ENCODE data around the gene KCND3.
A peak's percentile ranks its signal among the peaks of the same experiment; 100 is the strongest.

KCND3 gene

GRCh38 chr1:111923766-111924165 is 65.7 kb downstream of the KCND3 start:
- H3K27me3 ChIP-seq, result no peaks in the 10 kb centered on the region
- TF ChIP-seq Cebpa-rat (IDR thresholded peaks at IDR 0.05), result no peak
- no peaks in the 10 kb centered on the region for H3K9me3 ChIP-seq
- peaks cover 8% of the 10 kb centered on the region for H3K4me1 ChIP-seq
- H3K36me3 ChIP-seq, result no peaks in the 10 kb centered on the region
- no peak overlapping the region for H3K9ac ChIP-seq
- no peak overlapping the region for H3K4me2 ChIP-seq
- H4K20me1 ChIP-seq, result no peaks in the 10 kb centered on the region; the same call in 1 of the 2 replicates
- no peak overlapping the region for H3K27ac ChIP-seq
- H3K4me3 ChIP-seq, result no peak overlapping the region

GRCh38 chr1:111921948-111922347 is 67.5 kb downstream of the KCND3 start:
- H3K4me3 ChIP-seq, result no peak overlapping the region
- no peak overlapping the region for H3K4me2 ChIP-seq
- no peaks in the 10 kb centered on the region; the same call in 1 of the 2 replicates for H4K20me1 ChIP-seq
- peaks cover 8% of the 10 kb centered on the region for H3K4me1 ChIP-seq
- no peaks in the 10 kb centered on the region for H3K27me3 ChIP-seq
- no peak overlapping the region for H3K9ac ChIP-seq
- no peak overlapping the region for H3K27ac ChIP-seq
- TF ChIP-seq Cebpa-rat (IDR thresholded peaks at IDR 0.05), result no peak
- H3K9me3 ChIP-seq, result no peaks in the 10 kb centered on the region
- no peaks in the 10 kb centered on the region for H3K36me3 ChIP-seq

GRCh38 chr1:111920221-111921024 is 69.0 kb downstream of the KCND3 start:
- no peaks in the 10 kb centered on the region for H3K27me3 ChIP-seq
- H3K4me3 ChIP-seq, result no peak overlapping the region
- TF ChIP-seq Cebpa-rat (IDR thresholded peaks at IDR 0.05), result no peak
- H3K27ac ChIP-seq, result no peak overlapping the region
- H3K9me3 ChIP-seq, result no peaks in the 10 kb centered on the region
- peaks cover 8% of the 10 kb centered on the region for H3K4me1 ChIP-seq
- H4K20me1 ChIP-seq, result no peaks in the 10 kb centered on the region; the same call in 1 of the 2 replicates
- no peak overlapping the region for H3K9ac ChIP-seq
- peak overlapping the region; percentile 50 for H3K4me2 ChIP-seq
- H3K36me3 ChIP-seq, result no peaks in the 10 kb centered on the region

GRCh38 chr1:111911776-111912515 is 77.5 kb downstream of the KCND3 start:
- TF ChIP-seq Cebpa-rat (IDR thresholded peaks at IDR 0.05), result no peak
- H3K9me3 ChIP-seq, result no peaks in the 10 kb centered on the region
- no peaks in the 10 kb centered on the region for H4K20me1 ChIP-seq
- H3K4me1 ChIP-seq, result no peaks in the 10 kb centered on the region
- no peaks in the 10 kb centered on the region for H3K36me3 ChIP-seq
- no peak overlapping the region for H3K4me3 ChIP-seq
- no peak overlapping the region for H3K27ac ChIP-seq
- H3K9ac ChIP-seq, result no peak overlapping the region
- no peak overlapping the region for H3K4me2 ChIP-seq
- H3K27me3 ChIP-seq, result no peaks in the 10 kb centered on the region

GRCh38 chr1:111911061-111911460 is 78.4 kb downstream of the KCND3 start:
- H3K4me3 ChIP-seq, result no peak overlapping the region
- H3K9me3 ChIP-seq, result no peaks in the 10 kb centered on the region
- H4K20me1 ChIP-seq, result no peaks in the 10 kb centered on the region
- no peak overlapping the region for H3K9ac ChIP-seq
- no peak overlapping the region for H3K4me2 ChIP-seq
- H3K27me3 ChIP-seq, result no peaks in the 10 kb centered on the region
- TF ChIP-seq Cebpa-rat (IDR thresholded peaks at IDR 0.05), result no peak
- H3K4me1 ChIP-seq, result peaks cover under 1% of the 10 kb centered on the region
- no peak overlapping the region for H3K27ac ChIP-seq
- no peaks in the 10 kb centered on the region for H3K36me3 ChIP-seq

GRCh38 chr1:111909030-111909429 is 80.4 kb downstream of the KCND3 start:
- H3K4me1 ChIP-seq, result peaks cover 21% of the 10 kb centered on the region
- H3K9me3 ChIP-seq, result no peaks in the 10 kb centered on the region
- TF ChIP-seq Cebpa-rat (IDR thresholded peaks at IDR 0.05), result no peak
- no peak overlapping the region for H3K27ac ChIP-seq
- no peak overlapping the region for H3K4me3 ChIP-seq
- no peak overlapping the region for H3K4me2 ChIP-seq
- no peak overlapping the region for H3K9ac ChIP-seq
- H3K27me3 ChIP-seq, result no peaks in the 10 kb centered on the region
- H3K36me3 ChIP-seq, result no peaks in the 10 kb centered on the region
- no peaks in the 10 kb centered on the region for H4K20me1 ChIP-seq

- H3K4me2 ChIP-seq, result no peak overlapping the region
- H3K36me3 ChIP-seq, result no peaks in the 10 kb centered on the region
- H3K9me3 ChIP-seq, result no peaks in the 10 kb centered on the region
- no peak overlapping the region for H3K4me3 ChIP-seq
- H3K4me1 ChIP-seq, result peaks cover 23% of the 10 kb centered on the region
- TF ChIP-seq Cebpa-rat (IDR thresholded peaks at IDR 0.05), result no peak
- no peak overlapping the region for H3K9ac ChIP-seq
- no peaks in the 10 kb centered on the region for H3K27me3 ChIP-seq
- no peaks in the 10 kb centered on the region for H4K20me1 ChIP-seq
- H3K27ac ChIP-seq, result no peak overlapping the region
Measured at GRCh38 chr1:111908011-111908621, 81.4 kb downstream of the KCND3 start.

GRCh38 chr1:111907321-111907720 is 82.1 kb downstream of the KCND3 start:
- no peaks in the 10 kb centered on the region for H3K27me3 ChIP-seq
- H3K27ac ChIP-seq, result no peak overlapping the region
- no peaks in the 10 kb centered on the region for H3K36me3 ChIP-seq
- H3K9me3 ChIP-seq, result no peaks in the 10 kb centered on the region
- TF ChIP-seq Cebpa-rat (IDR thresholded peaks at IDR 0.05), result no peak
- no peak overlapping the region for H3K4me3 ChIP-seq
- no peaks in the 10 kb centered on the region for H4K20me1 ChIP-seq
- H3K4me2 ChIP-seq, result no peak overlapping the region
- H3K9ac ChIP-seq, result no peak overlapping the region
- H3K4me1 ChIP-seq, result peaks cover 23% of the 10 kb centered on the region

- Histone ChIP-seq H3K9me3 (no peaks in the 10 kb centered on the region), H4K20me1 (no peaks in the 10 kb centered on the region), H3K27me3 (no peaks in the 10 kb centered on the region), H3K36me3 (no peaks in the 10 kb centered on the region), H3K4me3 (no peak overlapping the region), H3K4me1 (peaks cover 23% of the 10 kb centered on the region), H3K27ac (no peak overlapping the region), H3K9ac (no peak overlapping the region), H3K4me2 (no peak overlapping the region)
- TF ChIP-seq Cebpa-rat (IDR thresholded peaks at IDR 0.05), result no peak
Measured at GRCh38 chr1:111906816-111907215, 82.7 kb downstream of the KCND3 start.

- Histone ChIP-seq H3K36me3 (no peaks in the 10 kb centered on the region), H3K27ac (no peak overlapping the region), H3K9me3 (no peaks in the 10 kb centered on the region), H3K4me2 (peak overlapping the region; percentile 83; the same call in 1 of the 2 replicates), H4K20me1 (no peaks in the 10 kb centered on the region), H3K27me3 (no peaks in the 10 kb centered on the region), H3K9ac (no peak overlapping the region), H3K4me1 (peaks cover 23% of the 10 kb centered on the region), H3K4me3 (no peak overlapping the region)
- no peak for TF ChIP-seq Cebpa-rat (IDR thresholded peaks at IDR 0.05)
Measured at GRCh38 chr1:111906111-111906510, 83.4 kb downstream of the KCND3 start.
